C4-2B (cell line): Measurements from ENCODE around the gene NCOA4.
"Not testable (repeated sequence)": the region's sequence is repeated elsewhere in the genome, so short reads cannot be mapped to it uniquely, and the experiment has no call there.

Experiments used
- ZFX ChIP-seq: fragments of 450-650 bp; IDR thresholded peaks from 2 replicates; pipeline ENCODE4 v1.6.1; 2017
- TF ChIP-seq, protein P1 (sequence below): fragments of 450-650 bp; conservative IDR thresholded peaks from 2 replicates; pipeline ENCODE4 v1.5.1; 2017; ENCODE audit warnings: mild to moderate bottlenecking

DNA sequence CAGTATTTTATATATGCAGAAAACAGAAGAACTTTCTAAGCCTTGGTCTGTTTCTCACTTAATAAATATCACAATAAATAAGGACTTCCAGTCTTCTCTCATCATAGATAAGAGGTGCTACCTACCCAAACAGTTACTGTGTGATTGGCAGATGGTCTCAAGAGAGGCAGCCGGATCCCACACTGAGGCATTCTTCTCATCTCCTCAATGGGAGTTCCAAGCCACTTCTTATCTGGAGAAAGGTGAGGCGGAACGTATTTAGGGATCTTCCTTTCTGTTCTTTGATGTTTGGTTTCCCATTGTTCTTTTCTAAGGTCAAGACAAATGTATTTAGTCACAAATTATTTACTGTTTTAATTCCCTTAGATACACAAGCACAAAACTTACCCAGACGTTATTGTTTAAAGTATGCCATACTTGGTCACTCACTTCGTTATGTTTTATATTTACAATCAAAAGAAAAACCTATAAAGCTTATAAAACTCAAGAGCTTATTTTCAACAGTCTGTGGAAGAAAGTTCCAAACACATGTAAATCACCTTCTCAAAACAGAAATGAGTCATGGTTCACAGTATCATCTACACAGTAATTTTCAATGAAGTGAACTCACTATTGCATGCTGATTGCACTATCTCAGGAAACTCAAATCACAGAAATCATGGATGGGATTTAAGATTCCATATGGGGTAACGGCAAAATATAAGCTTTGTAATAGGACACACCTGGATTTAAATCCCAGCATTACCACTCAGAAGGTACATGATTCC is 67.6 kb downstream of the NCOA4 start:
- TF ChIP-seq, protein P1, sequence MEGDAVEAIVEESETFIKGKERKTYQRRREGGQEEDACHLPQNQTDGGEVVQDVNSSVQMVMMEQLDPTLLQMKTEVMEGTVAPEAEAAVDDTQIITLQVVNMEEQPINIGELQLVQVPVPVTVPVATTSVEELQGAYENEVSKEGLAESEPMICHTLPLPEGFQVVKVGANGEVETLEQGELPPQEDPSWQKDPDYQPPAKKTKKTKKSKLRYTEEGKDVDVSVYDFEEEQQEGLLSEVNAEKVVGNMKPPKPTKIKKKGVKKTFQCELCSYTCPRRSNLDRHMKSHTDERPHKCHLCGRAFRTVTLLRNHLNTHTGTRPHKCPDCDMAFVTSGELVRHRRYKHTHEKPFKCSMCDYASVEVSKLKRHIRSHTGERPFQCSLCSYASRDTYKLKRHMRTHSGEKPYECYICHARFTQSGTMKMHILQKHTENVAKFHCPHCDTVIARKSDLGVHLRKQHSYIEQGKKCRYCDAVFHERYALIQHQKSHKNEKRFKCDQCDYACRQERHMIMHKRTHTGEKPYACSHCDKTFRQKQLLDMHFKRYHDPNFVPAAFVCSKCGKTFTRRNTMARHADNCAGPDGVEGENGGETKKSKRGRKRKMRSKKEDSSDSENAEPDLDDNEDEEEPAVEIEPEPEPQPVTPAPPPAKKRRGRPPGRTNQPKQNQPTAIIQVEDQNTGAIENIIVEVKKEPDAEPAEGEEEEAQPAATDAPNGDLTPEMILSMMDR, result not testable (repeated sequence)
- not testable (repeated sequence) for TF ChIP-seq ZFX
